GM19372 (cell line): ENCODE measurements around the gene CDC42SE2.
"Not testable (repeated sequence)": the region's sequence is repeated elsewhere in the genome, so short reads cannot be mapped to it uniquely, and the experiment has no call there.

Source experiments
- ATAC-seq: cut with Tn5 transposase; IDR thresholded peaks from one replicate; pipeline ENCODE4 v1.9.1; 2021; ENCODE audit warnings: mild to moderate bottlenecking, low read depth, moderate library complexity; ENCODE audit not compliant: unreplicated experiment

CDC42SE2 gene

DNA sequence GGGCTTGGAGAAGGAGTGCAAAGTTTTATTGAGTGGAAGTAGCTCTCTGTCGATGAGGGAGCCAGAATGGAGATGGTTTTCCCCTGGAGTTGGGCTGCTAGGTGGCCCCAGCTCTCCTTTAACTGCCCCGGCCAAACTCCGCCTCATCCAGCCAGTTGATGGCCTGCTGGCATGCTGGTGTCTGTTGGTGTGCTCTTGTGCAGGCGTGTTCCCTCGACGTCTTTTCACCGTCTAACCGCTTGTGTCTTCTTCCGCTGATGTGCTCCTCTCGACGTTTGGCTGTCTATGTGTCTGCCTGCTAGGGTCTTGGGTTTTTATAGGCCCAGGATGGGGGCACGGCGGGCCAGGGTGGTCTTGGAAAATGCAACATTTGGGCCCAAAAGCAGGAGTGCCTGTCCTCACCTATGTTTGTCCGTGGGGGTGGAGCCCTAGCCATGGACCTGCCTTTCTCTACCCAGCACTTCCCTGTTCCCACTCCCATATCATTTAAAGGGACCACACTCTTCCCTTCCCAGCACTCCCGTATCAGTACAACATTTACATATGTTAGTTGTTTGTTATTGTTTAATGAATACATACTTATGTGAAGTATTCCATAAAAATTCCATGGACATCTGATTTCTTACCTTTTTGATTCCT is 97.9 kb downstream of the CDC42SE2 start:
- no peak for ATAC-seq

DNA sequence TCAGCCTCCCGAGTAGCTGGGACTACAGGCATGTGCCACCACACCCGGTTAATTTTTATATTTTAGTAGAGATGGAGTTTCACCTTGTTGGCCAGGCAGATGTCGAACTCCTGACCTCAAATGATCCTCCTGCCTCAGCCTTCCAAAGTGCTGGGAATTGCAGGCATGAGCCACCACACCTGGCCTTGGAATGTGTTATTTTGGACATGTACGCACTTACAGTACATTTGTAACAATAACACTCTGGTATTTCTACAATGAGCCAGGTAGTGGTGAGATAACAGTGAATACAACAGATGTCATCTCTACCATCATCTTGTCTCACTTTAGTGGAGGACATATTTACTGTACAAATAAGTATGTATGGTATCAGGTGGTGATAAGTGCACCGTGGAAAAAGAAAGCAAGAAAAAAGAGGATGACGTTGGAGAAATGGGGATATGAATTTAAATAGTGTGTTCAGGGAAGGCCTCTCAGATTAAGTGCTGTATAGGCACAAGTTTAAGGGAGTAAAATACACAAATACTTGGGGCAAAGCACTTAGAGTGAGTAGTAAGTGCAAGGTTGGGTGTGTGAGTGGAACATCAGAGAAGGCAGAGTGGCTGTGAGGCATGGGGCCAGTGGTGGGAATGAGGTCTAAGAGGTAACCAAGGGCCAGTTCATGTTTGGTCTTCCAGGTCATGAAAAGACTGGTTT is 100.1 kb downstream of the CDC42SE2 start:
- no peak for ATAC-seq

DNA sequence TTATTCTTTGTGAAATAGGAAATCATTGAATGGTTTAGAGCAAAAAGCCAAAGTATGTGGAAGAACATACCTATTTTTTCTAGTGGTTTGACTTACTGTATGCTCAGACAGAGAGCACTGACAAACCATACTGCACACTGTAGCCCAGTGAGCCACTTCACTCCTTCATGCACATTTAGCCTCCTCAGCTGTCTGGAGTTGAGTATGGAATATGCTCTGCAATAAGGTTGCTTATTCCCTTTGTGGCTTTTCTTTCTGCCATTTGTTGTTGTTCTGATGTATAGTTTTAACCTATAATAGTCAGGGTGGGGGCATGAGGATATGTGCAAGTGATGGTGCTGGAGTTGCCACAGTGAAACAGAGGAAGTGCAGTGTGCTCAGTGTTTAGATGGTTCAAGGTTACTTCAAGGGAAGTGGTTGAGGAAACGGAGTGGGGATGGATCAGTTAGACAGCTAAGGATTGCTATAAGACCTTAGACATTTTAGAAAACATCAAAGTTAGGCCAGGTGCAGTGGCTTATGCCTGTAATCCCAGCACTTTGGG is 100.7 kb downstream of the CDC42SE2 start:
- no peak for ATAC-seq

DNA sequence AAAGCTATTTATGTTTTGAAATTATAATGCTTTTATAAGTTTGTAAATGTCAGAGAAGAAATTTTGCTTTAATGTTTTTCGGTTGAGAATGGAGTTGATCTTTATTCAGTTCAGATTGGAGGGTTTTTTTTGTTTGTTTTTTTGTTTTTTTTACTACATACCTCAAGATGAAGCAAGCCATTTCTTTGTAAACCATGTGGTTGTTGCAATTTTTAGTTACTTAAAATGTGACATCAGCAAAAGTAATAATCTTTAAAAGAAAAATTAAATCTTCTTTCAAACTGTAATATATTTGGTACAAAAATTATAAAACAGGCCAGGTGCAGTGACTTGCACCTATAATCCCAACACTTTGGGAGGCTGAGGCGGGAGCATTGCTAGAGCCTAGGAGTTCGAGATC is 102.6 kb downstream of the CDC42SE2 start:
- no peak for ATAC-seq

DNA sequence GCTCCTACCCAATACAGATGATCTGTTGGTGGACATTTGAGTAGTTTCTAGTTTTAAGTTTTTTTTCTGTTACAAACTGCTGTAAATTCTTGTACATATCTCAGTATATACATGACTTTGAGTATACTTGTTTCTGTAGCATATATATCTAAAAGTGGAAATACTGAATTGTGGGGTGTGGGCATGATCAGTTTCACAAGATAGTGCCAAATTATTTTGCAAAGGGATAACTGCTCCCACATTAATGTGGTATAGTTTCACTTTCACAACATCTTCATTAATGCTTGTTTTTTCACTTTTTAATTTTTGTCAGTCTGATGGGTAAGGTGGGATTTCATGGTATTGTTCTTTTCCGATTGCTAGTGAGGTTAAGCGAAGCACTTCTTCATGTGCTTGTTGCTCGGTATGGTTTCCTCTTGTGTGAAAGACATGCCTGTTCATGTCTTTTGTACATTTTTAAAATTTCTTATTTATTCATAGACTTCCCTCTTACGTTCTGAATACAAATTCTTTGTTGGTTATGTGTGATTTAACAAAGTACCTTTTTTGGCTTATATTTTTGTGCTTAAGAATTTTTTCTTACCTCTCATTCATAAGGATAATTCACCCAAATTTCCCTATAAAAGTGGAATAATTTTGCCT is 103.5 kb downstream of the CDC42SE2 start:
- ATAC-seq, result no peak

DNA sequence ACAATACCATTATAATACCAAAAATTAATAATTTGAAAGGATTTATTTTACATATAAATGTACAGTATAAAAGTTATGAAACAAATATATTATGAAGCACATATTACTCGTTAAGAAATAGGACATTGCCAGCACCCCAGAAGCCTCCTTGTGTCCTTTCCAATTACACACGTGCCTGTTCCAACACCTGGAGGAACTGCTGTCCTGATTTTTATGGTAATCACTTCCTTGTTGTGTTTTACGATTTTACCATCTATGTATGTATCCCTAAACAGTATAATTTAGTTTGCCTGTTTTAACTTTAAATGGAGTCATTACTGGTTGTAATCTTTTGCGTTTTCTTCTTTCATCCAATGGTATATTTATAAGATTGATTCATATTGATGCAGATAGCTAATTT is 105.0 kb downstream of the CDC42SE2 start:
- ATAC-seq, result no peak

DNA sequence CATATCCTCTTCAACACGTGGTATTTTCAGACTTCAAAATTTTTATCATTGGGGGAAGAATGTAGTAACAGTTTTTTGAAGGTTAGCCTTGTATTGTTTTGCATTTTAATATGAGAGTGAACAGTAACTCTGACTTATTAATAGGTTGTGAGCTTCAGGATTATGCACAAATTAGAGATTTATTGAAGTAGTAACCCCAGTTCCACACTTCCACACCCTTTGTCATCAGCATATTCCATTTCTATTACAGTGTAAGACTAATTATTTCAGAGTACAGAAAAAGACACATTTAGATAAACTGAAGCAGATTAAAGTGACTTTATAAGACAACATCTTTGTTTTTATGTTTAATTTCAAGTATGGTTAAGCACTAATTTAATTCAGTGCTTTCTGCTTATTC is 105.7 kb downstream of the CDC42SE2 start:
- ATAC-seq, result no peak

DNA sequence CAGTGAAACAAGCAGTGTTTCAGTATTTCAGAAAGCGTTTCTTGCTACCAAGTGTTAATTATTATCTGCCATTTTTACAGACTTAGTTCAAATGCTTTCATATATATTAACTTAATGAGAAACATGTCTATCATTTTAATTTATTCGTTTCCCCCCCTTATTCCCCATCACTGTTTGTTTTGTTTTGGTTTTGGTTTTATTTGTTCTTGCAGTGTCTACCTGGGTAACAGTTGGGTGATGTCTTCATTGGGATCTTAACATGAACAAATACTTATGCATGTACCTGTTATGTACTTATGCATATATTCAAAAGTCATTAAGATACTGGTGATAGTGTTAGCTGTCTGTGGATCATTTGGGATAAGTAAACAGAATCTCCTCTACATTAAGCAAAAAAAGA is 108.0 kb downstream of the CDC42SE2 start:
- no peak for ATAC-seq

DNA sequence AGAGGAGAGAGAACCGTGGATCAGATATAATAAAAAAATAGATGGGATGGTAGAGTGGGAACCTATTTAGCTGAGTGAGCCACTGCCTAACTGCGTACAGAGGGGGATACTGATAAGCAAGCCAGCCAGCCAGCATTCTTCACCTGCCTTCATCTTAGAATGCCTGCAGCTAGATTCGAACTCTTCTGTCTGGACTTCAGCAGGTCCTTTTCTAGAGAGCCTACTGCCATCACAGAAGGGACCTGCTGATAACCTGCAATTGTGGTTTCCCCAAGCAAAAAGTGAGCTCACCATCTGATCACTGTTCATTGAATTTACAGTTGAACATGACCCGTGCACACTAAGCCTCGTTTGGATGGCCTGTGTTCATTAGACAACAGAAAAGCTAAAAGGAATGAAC is 109.4 kb downstream of the CDC42SE2 start:
- no peak for ATAC-seq

DNA sequence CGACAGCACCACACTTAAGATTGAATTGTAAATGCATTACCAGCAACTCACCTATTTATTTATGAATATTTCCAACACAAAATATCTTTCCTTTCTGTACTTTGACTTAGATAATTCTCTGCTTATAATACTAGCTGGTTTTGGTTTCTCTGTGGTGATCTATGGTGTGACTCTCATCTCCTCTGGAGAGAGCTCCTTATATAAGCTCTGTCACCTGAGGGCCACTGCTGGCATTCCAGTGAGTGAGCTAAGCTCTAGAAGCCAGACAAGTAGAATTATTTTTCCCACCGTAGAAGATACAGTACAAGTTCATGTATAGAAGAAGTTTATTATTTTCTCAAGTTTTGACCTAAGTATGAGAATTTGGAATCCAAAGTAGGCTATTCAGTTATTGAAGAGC is 111.5 kb downstream of the CDC42SE2 start:
- no peak for ATAC-seq

DNA sequence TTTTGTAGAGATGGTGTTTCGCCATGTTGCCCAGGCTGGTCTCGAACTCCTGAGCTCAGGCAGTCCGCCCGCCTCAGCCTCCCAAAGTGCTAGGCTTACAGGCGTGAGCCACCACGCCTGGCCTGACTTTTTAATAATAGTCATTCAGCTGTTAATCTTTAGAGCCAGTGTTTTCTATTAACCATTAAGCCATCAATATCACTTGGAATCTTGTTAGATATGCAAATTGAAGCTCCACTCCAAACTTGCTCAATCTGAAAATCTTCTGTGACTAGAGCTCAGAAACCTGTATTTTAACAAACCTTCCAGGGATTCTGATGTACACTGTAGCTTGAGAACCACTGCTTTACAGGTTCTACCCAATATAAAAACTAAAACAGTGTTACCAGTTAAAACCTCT is 113.5 kb downstream of the CDC42SE2 start:
- ATAC-seq, result no peak

DNA sequence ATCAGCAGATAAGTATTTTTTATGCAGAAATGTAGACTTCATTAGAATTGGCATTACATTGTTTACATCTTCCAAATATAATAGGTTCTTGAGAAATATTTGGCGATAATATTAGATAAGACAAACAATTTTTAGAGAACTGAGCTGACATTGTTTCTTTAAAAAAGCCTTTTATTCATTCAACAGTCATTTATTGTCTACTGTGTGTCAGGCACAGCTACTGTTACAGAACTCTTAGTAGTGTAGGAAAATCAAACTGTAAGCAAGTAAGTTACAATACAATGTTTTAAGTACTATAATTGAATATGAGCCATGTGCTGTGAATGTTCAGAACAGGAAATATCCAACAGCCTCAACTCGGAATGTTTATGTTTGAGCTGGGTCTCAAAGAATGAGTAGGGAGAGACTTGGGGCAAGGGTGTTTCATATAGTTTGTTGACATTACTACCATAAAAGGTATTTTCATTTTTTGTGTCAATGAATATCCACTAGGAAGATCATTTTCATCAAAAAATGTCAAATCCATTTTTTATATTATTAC is 114.0 kb downstream of the CDC42SE2 start:
- no peak for ATAC-seq

DNA sequence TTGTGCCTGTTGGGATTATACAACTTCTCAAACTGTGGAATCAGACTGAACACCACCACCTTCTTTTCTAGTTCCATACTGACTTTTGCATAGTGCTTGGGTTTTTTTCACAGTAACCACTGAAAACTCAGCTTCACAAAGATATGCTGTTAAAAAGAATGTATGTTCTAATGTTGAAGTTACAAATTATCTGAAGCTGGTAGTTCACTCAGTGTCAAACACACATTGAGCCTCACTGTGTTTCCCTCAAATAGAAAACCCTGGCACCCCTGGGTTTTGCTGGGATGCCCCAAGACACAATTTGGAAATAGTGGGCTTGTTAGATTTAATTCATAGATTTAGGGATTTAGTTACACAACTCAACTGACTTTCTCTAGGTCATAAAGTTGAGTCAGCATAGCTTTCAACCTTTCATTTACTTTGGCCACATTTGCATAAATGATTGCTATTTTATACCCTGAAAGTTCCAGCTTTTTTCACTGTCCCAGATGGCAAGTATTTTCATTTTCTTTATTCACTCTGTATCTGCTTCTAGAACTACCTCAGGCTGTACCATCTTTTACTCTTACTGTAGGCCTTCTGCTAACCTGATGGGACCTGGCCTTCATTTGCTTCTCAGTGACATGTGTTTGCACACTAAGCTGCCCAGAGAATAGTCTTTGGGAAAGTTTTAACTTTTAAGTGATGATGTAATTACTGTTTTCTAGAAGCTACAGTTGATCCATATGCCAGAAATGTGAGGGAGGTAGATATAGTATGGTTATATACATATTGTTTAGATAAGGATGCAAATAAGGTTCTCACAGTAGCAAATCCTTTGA is 115.1 kb downstream of the CDC42SE2 start:
- ATAC-seq, result no peak

DNA sequence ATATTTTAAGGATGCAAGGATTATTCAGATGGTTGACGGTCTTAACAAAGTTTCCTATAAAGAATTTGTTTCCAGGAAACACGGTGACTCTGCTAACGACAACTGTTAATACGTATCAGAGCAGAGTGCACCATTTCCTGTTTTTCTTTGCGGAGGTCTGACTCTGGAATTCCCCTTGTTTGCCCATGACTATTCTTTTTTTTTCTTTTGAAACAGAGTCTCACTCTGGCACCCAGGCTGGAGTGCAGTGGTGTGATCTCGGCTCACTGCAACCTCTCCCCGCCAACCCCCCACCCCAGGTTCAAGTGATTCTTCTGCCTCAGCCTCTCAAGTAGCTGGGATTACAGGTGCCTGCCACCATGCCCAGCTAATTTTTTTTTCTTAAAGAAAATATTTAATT is 115.9 kb downstream of the CDC42SE2 start:
- ATAC-seq, result peak; percentile 30

DNA sequence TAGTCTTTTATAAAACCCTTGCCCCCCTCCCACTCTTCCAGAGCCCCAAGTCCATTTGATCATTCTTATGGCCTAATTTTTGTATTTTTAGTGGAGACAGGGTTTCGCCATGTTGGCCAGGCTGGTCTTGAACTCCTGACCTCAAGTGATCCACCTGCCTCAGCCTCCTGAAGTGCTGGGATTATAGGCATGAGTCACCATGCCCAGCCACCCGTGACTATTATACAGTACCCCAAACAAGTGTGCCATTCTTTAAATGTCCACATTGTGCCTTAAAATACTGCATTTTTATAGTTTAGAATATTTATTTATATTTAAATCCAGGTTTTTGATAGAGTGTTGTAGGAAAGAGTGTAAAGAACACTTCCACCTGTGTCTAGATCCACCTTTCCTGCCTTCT is 116.4 kb downstream of the CDC42SE2 start:
- ATAC-seq, result not testable (repeated sequence)

DNA sequence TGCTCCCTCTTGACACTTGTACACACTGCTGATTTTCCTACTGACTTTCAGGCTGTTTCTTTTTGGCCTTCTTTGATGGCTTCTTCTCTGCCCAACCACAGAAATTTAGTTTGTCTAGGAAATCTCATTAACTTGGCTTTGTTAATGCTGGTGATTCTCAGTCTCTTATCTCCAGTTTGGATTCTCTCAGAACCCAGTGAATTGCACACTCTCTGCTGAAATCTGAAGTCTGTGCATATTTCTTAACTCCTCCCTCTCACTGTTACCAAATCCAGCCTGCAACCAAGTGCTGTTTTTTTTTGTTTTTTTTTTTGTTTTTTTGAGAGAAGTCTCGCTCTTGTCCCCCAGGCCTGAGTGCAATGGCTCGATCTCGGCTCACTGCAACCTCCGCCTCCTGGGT is 117.2 kb downstream of the CDC42SE2 start:
- ATAC-seq, result no peak

DNA sequence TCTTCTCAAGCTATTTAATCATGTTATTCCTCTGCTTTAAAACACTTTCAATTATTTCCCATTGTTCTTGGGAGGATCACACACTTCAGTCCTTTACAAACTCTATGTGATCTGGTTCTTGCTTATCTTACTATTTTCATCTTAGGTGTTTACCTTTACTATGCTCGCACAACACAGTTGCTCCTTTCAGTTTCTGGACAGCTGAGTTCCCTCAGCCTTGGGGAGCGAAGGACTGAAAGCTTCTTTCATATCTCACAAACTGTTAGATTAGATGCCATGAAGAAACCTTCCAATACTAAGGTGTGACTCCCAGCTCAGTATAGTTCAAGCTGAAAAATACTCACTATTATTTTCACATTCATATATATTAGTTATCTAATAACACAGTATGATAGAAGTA is 117.9 kb downstream of the CDC42SE2 start:
- ATAC-seq, result peak; percentile 48

DNA sequence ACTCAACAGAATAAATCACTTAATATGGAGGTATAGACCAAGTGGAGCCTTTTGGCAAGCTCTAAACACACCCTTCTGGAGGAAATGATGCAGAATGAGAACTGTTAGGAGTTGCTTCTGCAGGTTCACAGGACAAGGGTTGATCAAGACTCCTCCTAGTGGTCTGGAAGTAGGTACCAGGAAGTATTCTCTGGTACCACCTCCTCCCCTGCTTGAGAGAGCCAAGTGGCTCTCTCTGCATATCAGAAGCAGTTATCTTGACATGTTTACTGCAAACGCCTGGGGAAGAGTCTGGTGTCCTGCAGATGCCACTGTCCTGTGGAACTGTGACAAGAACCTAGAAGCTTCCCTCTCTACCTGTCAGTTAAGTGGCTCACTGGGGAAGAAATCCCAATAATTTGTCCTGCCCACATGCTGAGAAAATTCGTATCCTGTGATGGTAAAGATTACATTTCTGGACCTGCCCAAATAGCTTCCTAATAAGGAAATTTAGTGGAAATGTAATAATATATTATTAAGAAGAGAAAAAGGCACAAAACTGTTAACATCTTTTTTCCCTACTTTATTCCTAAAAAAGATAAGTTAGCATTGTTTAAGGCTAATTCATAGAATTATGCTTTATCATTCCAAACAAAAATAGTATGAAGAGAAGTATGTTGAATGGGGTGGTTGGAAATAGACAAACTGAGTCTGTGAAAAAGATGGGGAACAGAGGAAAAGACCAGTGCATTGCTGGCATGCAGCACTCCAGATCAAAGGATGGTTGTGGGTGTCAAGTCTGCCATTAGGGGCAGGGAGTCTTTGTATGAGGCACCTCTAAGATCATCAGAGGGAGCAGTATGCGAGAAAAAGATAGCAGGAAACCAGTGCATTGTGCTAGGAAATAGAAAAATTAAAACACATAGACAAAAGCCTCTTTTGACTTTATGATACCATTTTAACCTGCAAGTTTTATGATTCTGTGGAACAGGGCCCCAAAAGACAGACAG is 118.8 kb downstream of the CDC42SE2 start:
- peak; percentile 64 for ATAC-seq

DNA sequence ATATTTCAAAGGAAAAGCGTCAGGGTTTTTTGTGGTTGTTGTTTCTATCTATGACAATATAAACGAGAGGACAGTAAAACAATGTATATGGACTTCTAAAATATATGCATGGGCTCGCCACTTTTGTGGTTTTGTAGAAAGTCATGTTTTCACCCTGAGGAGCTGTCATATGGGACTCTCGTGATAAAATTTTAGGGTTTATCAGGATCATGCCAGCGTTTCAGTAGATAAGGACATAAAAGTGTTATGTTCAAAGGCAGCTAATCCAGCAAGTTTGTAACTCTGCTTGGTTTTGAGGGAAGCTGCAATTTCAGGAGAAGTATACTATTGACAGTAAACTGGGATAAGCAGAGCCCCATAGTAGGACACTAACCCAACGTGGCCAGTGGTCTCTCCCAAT is 120.3 kb downstream of the CDC42SE2 start:
- ATAC-seq, result no peak
